Right forelimb (tissue), 1 donor: ENCODE measurements around the gene MACROH2A2.
"Not testable (repeated sequence)": the region's sequence is repeated elsewhere in the genome, so short reads cannot be mapped to it uniquely, and the experiment has no call there.

ENCODE experiments used
- DNase-seq: peaks from one replicate; pipeline ENCODE4 v3.0.0-alpha.2; 2018

The MACROH2A2 gene

DNA sequence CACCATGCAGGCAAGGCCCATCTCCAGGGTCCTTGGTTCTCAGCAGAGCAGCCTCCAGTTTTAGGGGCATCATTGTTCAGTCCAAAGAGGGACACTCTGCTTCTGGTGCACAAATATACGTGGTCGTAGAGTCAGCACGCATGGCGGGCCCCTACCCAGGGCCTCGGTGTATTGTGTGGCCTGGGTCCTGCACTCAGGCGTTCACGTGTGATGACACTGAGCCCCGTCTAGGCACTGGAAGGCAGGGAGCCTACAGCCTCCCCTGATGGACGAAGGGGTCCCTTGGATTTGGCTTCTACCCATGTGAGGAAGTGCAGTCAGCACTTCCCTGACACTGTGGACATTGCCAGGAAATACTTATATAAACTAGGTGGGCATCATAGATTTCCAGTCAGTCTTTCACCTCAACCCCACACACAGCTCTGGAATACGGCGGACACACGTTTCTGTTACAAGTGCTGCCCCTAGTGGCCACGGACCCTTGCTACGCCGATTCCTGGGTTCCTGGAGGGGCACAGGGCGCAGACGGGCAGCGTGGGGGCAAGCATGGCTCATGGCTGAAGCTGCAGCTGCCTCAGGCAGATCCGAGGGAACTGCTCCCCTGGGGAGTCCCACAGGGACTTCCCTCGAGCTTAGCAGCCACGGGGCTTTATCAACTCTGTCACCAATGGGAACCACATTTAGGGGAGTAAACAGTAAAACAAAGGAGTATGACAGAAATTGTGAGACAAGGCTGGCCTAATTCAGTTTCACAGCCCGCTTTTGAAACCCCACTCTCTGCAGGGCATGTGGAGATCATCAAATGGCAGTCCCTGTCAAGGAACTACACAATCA, 54.5 kb downstream of the MACROH2A2 start:
- no peak for DNase-seq

DNA sequence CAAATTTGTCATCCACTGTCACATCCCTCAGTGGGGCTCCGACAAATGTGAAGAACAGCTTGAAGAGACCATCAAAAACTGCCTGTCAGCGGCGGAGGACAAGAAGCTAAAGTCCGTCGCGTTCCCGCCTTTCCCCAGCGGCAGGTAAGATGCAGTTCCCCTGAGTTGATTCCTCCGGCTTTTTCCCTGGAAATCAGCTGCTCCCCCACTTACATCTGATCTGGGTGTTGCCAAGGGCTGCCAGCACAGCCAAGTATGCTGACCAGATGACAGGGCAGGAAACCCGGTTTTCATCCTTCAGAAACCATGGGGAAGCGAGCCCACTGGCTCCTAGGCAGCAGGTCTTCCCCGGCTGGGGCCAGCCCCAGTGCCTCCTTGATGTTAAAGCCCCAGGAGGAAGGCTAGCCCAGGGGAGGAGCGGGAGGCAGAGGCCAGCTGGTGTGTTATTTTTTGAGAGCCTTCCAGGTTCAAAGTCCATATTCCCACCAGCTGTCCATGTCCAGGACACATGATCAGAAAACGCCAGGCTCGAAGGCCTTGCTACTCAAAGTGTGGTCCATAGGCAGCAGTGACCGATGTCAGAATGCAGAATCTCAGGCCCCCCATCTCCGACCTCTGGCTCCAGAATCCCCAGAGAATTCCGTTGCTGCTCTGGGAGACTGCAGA, 56.6 kb downstream of the MACROH2A2 start:
- no peak for DNase-seq

DNA sequence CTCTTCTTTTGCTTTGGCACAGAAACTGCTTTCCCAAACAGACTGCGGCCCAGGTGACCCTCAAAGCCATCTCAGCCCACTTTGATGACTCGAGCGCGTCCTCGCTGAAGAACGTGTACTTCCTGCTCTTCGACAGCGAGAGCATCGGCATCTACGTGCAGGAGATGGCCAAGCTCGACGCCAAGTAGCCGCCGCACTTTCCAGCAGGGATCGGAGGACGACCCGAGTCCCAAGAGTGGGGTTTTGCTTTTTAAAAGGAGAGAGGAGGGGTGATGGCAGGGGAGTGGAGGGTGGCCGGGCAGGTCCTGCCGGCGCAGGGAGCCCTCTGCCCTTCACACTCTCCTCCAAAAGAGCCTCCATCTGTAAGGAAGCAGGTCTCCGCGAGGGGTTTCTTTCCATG, 58.9 kb downstream of the MACROH2A2 start:
- DNase-seq: no peak

DNA sequence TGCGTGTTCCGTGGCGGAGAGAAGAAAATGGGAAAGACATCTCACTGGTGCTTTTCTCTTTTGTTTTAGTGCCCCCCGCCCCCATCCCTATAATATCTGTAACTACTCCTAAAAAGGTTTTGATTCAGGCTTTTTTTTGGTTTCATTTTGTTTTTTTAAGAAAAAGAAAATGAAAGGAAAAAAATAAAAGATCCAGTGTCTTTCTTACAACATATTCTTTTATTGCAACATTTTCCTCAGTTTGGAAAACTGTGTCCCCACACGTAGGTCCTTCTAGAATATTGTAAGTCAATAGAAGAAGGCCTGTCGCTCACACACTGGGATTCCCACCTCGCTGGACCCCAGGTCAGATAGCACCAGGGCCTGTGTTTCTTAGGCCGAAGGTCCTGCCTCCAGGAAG, 59.4 kb downstream of the MACROH2A2 start:
- DNase-seq: no peak

DNA sequence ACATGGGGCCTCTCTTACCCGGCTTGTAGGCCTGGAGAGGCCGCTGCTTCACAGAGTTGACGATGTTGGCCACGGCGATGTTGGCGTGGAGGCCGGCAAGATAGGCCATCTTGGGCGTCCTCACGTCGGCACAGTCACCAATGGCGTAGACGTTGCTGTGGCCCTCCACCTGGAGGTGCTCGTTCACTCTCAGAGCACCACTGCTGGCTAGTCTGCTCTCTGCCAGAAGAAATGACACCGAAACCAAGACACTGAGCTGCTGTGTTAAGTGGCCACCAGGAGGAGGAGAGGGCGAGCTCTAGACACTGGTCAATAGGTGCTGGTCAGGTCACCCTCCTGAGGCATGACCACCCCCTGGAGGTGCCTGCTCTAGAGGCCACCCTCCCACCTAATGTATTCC, 62.3 kb downstream of the MACROH2A2 start:
- no peak for DNase-seq

DNA sequence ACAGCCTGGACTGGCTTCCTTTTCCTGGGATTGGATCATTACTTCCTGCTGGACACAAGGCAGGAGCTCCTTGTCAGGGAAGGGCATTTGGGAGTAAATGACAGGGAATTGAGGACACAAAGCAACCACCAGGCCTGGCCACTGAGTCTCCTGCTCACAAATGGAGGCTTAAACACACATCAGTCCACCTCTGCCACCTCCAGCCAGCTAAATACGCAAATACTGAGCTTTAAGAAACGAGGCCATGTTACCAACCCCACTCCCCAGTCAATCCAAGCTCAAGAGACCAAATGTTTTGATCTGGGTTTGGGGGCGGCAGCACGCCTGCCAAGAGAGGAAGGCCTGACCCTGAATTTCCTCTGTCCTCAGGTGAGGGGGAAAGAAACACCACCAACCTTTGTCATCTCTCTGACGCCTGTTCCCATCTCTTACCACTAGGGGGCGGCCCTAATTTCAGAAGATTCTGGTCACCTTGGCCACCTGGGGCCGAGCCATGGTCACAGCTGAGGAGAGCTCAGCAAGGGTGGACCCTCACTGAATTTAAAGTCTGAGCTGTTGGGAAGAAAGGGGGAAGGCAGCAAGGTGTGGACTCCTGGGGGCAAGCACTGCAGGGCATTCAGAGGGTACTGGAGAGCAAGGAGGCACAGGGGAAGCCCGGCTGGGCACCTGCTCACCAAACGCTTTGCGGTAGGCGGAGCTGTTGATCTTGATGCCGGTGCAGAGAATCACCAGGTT, 63.5 kb downstream of the MACROH2A2 start:
- no peak for DNase-seq

DNA sequence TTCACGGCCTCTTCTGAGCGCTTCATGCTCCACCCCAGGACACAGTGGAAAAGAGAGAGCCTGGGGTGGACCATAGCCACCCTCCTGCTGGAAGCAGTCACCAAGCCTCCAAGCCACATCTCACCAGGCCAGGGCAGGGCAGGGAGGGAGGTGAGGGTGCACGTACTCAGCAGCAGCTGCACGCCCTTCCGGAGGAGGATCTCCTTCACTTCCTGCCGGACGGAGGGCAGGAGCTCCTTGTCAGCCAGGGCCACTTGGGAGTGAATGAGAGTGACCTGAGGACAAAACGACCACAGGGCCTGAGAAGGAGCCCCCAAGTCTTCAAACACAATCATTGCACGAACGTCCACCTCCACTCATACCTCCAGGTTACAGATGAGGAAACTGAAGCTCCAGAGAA, 65.0 kb downstream of the MACROH2A2 start:
- no peak for DNase-seq

DNA sequence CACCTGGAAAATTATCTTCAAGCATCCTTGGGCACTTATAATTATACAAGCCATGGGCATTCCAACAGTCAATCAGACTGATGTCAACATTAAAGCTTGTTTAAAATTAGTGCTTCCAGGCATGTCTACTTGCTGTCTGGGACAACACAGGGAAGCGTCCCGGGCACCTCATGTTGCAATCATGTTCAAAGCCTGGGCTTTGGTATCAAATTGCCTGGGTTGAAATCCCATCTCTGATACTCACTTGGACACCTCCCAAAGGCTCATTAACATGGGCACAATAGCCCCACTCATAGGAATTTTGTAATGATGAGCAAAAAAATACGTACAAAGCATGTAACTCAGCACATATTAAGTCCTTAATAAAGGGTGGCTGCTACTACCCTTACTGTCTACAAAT, 65.5 kb downstream of the MACROH2A2 start:
- no peak for DNase-seq

DNA sequence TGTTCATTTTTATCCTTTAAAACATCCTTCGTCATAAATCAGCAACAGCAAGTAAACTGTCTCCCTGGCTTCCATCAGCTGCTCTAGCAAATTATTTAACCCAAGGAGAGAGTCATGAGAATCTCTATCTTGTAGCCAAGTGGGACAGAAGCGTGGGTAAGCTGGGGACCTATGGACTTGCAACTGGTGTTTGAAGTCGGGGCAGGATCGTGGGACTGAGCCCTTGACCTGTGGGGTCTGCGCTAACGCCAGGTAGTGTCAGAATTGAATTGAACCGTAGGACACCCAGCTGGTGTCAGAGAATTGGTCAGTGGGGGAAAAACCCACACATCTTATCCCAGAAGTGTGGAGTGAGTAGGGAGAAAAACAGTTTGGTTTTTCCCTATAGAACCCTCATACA, 66.6 kb downstream of the MACROH2A2 start:
- DNase-seq: no peak

DNA sequence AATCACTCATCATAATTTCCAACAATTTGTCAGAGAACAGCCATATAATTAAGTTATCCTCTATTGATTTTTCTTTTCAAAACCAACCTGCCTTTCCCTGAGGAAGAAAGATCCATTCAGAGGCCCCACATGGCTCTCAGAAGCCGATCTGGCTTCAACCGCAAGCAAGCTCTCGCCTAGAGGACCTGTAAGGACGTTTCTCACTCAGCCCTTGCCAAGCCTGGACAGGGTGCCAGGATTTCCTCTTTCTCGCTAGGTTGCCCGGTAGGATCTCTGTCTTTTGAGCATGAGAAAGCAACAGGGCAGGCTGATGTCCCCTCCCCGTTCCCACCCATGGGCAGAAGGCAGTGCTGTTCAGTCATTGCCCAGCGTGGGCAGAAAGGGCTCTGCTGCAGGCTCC, 67.0 kb downstream of the MACROH2A2 start:
- DNase-seq: no peak

DNA sequence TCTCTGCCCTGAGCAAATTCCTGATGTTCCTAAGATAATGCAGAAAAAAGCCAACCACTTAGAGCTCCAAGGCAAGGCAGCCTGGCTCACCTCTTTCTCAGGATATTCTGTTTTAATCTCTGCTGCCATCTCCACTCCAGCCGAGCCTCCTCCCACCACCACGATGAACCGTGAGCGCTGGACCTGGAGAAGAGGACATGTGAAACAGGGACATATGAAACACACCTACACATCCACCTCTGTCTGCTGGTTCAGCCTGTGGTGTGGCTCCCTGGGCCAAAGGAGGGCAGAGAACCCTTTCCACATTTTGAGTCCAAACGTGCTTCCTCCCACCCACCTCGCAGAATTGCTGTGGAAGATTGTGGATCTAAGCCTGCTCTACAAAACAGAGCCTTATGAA, 67.8 kb downstream of the MACROH2A2 start:
- DNase-seq: no peak

DNA sequence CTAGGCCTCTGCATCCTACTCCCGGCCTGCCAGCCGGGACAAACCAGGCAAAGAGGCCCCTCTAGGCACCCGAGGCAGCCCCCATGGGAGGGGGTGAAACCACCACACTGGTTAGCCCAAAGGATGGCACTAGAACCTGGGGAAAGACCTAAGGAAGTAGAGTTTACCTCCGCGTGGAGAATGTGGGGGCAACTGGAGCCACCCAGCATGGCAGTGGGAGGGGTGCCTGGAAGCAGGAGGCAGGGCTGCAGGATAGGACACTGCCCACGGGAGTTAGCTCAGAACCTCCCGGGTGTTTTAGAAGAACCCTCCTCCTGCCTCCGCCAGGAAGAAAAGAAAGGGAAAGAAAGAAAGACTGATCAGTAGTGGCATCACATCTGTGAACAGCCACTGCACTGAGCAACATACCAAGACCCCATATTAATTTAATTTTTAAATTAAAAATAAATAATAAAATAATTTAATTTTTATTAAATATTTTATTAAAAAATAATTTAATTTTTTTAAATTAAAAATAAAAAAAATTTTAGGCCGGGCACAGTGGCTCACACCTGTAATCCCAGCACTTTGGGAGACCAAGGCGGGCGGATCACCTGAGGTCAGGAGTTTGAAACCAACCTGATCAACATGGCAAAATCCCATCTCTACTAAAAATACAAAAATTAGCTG, 68.8 kb downstream of the MACROH2A2 start:
- DNase-seq: no peak

DNA sequence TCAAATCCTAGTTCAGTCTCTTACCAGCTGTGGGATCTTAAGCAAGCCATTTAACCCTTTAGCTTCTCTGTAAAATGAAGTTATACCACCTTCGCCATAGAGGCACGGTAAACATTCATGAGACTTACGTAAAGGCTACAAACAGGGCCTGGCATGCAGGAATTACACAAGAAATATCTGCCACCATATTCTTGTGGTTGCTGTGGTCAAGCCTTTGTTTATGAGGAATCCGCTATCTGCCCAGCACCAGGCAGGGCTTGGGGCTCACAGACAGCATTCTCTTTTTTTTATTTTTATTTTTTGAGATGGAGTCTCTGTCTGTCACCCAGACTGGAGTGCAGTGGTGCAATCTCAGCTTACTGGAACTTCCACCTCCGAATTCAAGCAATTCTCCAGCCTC, 70.1 kb downstream of the MACROH2A2 start:
- DNase-seq: no peak

DNA sequence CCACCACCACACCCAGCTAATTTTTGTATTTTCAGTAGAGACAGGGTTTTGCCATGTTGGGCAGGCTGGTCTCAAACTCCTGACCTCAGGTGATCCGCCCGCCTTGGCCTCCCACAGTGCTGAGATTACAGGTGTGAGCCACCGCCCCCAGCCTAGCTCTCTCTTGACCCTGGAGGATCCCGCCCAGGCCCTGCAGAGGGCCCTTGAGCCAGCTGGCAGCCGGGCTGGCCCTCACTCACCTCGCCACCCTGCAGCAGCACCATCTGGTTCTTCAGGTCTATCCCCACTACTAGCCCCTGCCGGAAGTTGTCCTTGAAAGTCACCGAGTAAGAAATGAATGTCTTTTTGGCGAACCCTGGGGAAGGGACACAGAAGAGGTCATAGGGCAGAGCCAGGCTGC, 70.5 kb downstream of the MACROH2A2 start:
- DNase-seq: not testable (repeated sequence)

DNA sequence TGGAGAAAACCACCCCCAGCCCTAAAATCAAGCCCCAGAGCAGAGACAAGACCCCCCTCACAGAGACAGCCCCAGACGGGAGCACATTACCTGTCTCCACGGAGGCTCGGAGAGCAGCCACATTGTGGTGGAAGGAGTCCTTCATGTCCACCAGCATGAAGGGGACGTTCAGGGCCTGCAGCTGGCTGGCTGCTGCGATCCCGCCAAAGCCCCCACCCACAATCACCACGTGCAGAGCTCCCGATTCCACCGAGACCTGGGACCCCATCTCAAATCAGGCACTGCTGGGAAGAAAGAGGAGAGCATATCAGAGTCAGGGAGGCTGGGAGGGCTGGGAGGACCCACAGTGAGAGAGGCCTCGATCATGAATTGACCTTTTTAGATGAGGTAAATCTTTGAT, 71.2 kb downstream of the MACROH2A2 start:
- no peak for DNase-seq

DNA sequence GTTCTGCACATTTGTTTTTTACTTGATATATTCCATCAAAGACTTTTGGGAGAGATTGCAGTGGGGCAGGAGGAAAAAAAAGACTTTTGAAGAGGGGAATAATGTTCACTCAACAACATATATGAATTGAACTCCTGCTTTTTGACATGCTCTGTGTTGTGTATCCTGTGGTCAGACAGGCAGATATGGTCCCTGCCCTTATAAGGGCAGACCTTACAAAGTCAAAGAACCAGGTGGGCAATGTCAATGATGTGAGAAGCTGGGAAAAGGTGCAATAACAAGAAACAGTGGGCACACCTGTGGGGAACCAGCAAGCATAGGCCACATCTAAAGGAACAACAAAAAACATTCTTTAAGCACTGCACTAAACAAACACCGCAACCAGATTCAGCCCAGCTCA, 71.8 kb downstream of the MACROH2A2 start:
- no peak for DNase-seq

DNA sequence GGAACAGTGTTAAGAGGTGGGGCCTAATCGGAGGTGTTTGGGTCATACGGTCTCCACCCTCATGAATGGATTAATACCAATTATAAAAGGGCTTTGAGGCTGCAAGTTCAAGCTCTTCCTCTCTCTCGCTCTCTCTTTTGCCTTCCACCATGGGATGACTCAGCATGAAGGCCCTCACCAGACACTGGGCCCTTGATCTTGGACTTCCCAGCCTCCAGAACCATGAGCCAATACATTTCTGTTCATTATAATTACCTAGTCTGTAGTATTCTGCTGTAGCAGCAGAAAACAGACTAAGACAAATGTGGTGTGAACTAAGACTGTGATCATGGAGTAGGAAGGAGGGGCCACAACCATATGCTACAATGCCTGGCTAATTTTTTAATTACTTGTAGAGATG, 72.3 kb downstream of the MACROH2A2 start:
- no peak for DNase-seq

DNA sequence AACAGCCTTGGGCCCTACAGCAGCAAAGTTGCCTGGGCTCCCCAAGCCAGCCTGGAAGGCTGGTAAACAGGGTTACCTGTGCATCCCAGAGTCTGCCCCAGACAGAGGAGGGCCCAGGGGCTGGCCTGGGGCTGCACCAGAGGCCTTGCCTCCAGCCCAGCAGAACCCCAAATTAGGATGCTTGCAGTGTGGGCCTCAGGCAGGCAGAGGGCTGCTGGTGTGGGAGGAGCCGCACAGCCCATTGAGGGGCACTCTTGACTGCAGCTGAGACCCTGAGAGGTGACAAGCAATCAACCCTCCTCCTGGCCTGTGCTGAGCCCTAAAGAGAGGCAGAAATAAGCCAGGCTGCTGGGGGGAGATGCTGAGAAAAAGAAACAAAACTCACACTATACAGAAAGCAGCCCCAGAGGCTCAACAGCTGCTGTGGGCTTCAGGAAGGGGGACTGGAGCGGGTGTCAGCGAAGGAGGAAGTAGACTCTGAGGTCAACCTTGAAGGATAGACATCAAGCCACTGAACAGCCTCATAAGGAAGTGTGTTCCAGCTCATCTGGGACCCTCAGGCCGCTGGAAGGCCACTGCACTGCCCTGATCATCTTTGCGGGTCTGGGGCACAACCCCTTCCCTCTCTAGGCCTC, 73.4 kb downstream of the MACROH2A2 start:
- DNase-seq: no peak

DNA sequence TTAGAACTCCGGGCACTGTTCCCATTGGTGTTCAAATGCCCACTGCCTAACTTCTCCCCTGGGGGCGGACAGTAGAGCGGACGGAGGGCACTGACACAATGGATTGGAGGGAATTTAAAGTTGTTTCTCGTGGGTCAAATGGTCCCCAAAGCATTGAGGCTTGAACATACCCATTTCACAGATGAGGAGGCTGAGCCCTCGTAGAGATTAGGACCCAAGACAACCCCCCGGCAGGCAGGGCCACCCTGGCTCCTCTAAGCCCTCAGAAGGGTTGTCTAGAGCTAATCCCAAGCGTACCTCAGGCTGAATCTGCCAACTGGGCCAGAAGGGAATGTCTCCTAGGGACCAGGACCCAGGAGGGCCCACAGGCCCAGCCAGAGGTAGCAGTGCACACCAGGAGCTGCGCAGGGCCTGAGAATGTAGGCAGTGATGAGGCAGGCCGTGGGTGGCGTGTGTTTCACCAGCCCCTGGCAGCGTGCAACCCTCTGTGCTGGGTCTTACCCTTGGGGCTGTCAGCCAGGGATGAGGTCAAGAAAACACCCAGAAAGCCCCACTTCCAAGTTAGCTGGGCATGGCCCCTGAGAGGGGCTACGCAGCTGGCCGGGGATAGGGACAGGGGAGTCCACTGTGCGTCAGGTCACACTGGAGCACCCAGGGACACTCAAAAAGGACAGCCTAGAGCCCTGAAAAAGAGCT, 74.2 kb downstream of the MACROH2A2 start:
- no peak for DNase-seq

DNA sequence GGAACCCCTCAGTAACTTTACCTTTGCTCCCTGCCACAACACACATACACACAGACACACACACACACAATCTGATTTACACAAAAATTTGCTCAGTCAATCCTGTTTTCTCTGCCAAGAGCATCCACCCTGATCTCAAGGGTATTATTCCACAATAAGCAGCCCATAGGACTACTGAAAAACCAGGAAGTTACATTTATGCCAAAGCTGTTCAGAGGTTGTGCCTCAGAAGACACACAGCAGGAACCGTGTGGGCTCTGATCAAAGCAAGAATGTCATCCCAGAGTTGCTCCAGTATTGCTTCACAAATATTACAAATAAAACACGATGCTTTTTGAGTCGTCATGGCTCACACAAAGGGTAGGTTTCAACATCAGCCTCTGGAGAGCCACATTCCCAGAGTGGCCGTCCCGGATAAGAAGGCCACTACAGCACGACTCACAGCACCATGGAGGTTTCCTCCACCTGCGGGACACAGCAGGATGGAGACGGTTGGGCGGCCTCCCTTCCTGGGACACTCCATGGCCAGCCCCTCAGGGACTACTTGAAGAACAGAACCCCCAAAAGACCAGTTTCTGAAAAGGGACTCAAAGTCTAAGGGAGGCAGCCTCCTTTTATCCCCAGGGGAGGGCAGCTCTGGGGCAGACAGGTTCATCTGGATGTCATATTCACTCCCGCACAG, 78.4 kb downstream of the MACROH2A2 start:
- DNase-seq: no peak

DNA sequence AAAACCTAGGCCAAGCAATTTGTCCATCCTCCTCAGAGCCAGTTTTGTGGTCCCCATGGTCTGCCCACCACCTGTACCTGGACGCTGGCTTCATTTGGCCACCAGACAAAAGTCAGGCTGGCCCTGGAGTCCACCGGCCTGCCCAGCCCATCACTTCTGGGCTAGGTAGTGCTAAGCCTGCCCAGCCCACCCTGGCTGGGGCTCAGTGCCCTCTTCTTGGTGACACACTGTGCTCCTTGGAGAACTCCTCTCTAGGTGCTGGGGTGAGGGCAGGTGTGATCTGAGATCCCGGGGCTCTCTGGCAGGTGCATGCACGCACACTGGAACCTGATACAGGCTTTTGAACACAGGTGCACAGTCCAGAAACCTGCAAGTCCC, 78.9 kb downstream of the MACROH2A2 start:
- DNase-seq: no peak
